ENCODE results near the gene BET1. TPM values are rescaled to one million over a fixed set of nuclear protein-coding genes. Genes with fewer than 3 reads are reported as not detected.

Gene BET1
- total and polyA plus RNA-seq, 12 donors = 18.6 to 91.3 (median 37.9) TPM

- H3K4me1 ChIP-seq (replicated peaks in 1 of 2) = peaks cover 6 to 10% of the 10 kb centered on the region in 2 donors
- no peaks in the 10 kb centered on the region for H3K9me3 ChIP-seq (replicated peaks in 1 of 3)
- no peak overlapping the region for H3K4me3 ChIP-seq
- intact Hi-C loops (cut with DNase I) = no loop called here
- H3K36me3 ChIP-seq (replicated peaks in 1 of 2) = no peaks in the 10 kb centered on the region
- TF ChIP-seq CTCF (IDR thresholded peaks at IDR 0.05) = no peak
- TF ChIP-seq POLR2A (IDR thresholded peaks at IDR 0.05) = no peak
- H3K27me3 ChIP-seq = no peaks in the 10 kb centered on the region
- WGBS, 4 donors = 70 to 88% (median 79%) methylated on average over 1 of the region's 1 CpG
- DNase-seq = no peak
- H3K27ac ChIP-seq = no peak overlapping the region
These were observed 56.0 kb downstream of the BET1 start for GRCh38 chr7:93948106-93948505.

GRCh38 chr7:93945756-93946535, 58.2 kb downstream of the BET1 start:
- no peak overlapping the region for H3K4me3 ChIP-seq
- 56 to 67% (median 64%) methylated on average over 5 of the region's 5 CpGs for WGBS, 4 donors
- TF ChIP-seq POLR2A (IDR thresholded peaks at IDR 0.05) = no peak
- TF ChIP-seq CTCF (IDR thresholded peaks at IDR 0.05) = no peak
- H3K4me1 ChIP-seq (replicated peaks in 1 of 2) = peaks cover 6 to 10% of the 10 kb centered on the region in 2 donors
- H3K9me3 ChIP-seq (replicated peaks in 1 of 3) = no peaks in the 10 kb centered on the region
- intact Hi-C loops (cut with DNase I) = no loop called here
- DNase-seq = no peak
- no peaks in the 10 kb centered on the region for H3K36me3 ChIP-seq (replicated peaks in 1 of 2)
- H3K27me3 ChIP-seq = no peaks in the 10 kb centered on the region
- H3K27ac ChIP-seq = no peak overlapping the region

GRCh38 chr7:93945083-93945482, 59.1 kb downstream of the BET1 start:
- Histone ChIP-seq H3K27me3 (no peaks in the 10 kb centered on the region), H3K4me3 (no peak overlapping the region), H3K4me1 (replicated peaks in 1 of 2) (peaks cover 6 to 10% of the 10 kb centered on the region in 2 donors), H3K27ac (peak overlapping the region in 1 of 5 donors; percentile 41), H3K36me3 (replicated peaks in 1 of 2) (no peaks in the 10 kb centered on the region), H3K9me3 (replicated peaks in 1 of 3) (no peaks in the 10 kb centered on the region)
- intact Hi-C loops (cut with DNase I) = no loop called here
- TF ChIP-seq CTCF (IDR thresholded peaks at IDR 0.05) = no peak
- TF ChIP-seq POLR2A (IDR thresholded peaks at IDR 0.05) = no peak
- WGBS, 4 donors = 26 to 73% (median 41%) methylated on average over 3 of the region's 3 CpGs
- DNase-seq = no peak

- intact Hi-C loops (cut with DNase I) = no loop called here
- no peaks in the 10 kb centered on the region for H3K27me3 ChIP-seq
- H3K4me1 ChIP-seq (replicated peaks in 1 of 2) = peaks cover 4 to 10% of the 10 kb centered on the region in 2 donors
- TF ChIP-seq CTCF (IDR thresholded peaks at IDR 0.05) (no peak), POLR2A (IDR thresholded peaks at IDR 0.05) (no peak)
- WGBS, 4 donors = 37 to 58% (median 45%) methylated on average over 1 of the region's 1 CpG
- H3K36me3 ChIP-seq (replicated peaks in 1 of 2) = no peaks in the 10 kb centered on the region
- no peak for DNase-seq
- no peak overlapping the region for H3K4me3 ChIP-seq
- no peaks in the 10 kb centered on the region for H3K9me3 ChIP-seq (replicated peaks in 1 of 3)
- H3K27ac ChIP-seq = no peak overlapping the region
These were observed 59.5 kb downstream of the BET1 start for GRCh38 chr7:93944673-93945072.
